GM12874 (cell line): ENCODE results near the gene HGFAC.

ENCODE experiments used
- CTCF ChIP-seq: IDR thresholded peaks from 2 replicates; pipeline ENCODE4 v1.5.1; 2011; ENCODE audit warnings: low read depth, mild to moderate bottlenecking, control low read depth, low read length, moderate library complexity; ENCODE audit not compliant: insufficient read depth

HGFAC gene

GRCh38 chr4:3463556-3464348 lies 22.0 kb downstream of the HGFAC start:
- TF ChIP-seq CTCF: no peak

DNA sequence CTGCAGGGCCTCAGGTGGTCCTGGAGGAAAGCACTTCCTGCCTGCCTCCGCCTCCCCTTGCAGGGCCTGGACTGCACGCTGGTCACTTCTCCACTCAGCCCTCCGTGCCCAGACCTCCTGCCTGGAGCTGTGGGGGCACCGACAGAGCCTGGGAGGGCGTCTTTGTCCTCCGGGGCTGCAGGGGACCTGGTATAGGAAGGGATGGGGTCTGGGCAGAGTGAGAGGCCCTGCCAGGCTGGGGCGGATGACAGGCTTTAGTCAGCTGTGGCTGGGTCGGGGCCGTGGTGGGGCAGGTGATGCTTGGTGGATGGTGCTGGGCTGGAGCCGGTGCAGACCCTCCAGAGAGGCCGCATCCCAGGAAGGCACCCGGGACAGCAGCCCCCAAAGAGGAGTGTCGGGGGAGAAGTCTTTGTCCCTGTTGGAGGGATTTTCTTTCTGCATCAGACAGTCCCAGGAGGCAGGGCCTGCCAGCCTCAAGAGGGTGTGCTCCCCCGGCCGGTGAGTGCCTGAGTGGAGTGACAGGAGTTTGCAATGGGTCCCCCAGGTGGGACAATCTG lies 22.7 kb downstream of the HGFAC start:
- TF ChIP-seq CTCF: no peak

- no peak for TF ChIP-seq CTCF
These were observed 23.3 kb downstream of the HGFAC start for GRCh38 chr4:3464911-3465697.

DNA sequence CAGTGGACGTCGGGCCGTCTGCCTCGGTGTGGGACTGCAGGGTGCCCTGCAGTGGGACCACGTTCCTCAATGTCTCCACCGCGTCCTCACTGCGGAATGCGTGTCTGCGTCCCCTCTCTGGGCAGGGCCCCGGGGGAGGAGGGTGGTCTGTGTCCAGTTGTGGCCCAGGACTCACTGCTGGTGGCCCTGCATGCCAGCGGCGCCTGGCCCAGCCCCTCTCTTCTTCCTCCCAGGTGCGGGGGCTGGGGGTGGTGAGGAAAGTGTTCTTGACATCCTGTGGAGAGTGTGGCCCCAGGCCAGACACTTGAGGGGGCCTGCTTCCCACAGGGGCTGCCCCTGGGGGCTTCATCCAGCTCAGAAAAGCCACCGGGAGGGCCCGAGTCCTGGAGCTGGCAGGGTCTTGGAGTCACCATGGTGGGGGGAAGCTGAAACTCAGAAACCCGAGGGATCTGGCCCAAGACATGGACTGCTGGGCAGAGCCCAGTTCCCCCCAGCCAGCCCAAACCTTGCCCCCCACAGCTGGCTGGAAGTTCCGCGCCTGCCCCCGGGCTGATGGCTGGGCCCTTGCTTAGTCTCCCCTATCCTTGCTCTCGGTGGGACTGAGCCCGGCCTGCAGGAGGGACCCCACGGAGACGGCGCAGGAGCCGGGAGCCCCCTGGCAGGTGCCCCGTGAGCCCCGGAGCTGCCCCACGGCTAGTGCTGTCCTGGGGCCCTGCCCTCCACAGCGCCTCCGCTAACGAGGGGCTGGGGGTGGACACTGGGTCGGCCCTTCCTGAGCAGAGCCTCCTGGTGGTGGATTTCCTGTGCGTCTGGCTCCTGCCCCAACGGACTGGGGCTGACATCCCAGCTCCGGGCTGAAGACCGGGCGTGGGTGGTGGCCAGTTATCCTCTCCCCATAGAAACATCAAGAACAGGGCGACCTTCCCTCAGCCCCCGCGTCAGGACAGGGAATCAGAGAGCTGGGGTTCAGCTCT lies 24.2 kb downstream of the HGFAC start:
- no peak for TF ChIP-seq CTCF

DNA sequence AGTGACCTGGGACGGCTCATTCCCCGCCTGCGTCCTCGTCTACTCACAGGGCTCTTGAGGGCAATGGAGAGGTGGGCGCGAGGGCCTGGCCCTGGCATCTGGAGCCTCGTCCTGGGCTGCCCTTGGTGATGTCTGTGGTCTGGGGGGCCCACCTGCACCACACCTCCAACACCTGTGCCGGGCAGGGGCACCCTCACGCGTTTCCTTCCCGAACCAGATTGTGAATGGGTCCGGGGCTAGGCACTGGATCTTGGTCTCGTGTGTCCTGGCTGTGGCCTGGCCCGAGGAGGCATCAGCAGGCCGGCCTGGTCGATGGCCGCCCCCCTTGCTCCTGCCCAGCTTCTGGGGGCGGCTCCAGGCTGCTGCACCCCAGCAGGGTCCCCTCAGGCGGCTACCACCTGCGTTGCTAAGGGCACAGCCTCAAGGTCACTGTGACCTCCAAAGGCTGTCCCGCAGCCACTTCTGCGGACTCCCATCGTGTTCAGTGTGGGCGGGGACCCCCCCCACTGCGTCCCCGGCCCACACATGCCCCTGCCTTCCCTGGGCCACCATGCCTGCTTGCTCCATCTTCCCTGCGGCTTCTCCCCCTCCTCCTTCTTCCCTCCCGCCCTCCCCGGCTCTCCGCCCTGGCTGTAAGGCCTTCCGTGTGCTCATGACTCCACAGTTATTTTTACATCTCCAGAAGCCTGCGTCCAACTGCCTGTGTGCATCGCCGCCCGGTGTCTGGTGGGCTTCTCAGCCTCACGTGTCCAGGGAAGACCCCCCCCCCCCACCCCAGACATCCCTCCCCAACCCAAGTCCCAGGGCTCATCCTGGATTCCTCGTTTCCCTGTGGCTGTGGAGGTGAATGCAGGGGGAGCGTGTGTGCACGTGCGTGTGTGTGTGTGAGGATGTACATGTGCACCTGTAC lies 25.2 kb downstream of the HGFAC start:
- TF ChIP-seq CTCF: no peak

DNA sequence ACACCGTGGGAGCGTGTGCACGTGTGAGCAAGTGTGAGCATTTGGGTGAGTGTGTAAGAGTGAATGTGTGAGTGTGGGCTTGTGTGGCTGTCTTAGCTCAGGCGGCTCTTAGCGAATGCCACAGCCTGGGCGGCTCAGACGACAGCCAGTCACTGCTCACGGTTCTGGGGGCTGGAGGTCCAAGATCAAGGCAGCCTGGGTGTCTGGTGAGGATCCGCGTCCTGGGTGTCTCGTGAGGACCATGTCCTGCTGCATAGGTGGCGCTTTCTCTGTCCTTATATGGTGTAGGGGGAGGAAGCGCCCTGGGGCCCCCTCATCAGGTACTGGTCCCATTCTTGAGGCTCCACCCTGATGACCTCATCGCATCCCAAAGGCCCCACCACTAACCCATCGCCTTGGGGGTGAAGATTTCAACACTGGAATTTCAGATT lies 25.8 kb downstream of the HGFAC start:
- no peak for TF ChIP-seq CTCF
